GM12891 (cell line): Measurements from ENCODE around the gene MTHFSD.

Experiments
- PAX5 ChIP-seq: IDR thresholded peaks from 2 replicates; pipeline ENCODE4 v1.6.1; 2011; ENCODE audit warnings: low read length, moderate library complexity, mild to moderate bottlenecking; ENCODE audit not compliant: insufficient read depth, severe bottlenecking
- POLR2A ChIP-seq: IDR thresholded peaks from 2 replicates; pipeline ENCODE4 v1.6.1; 2011; ENCODE audit warnings: low read depth, low read length, control low read depth
- POLR2AphosphoS5 ChIP-seq: IDR thresholded peaks from 2 replicates; pipeline ENCODE4 v1.6.1; 2011; ENCODE audit warnings: low read depth, low read length, control low read depth
- SPI1 ChIP-seq: IDR thresholded peaks from 2 replicates; pipeline ENCODE4 v1.6.1; 2011; ENCODE audit warnings: low read depth, low read length, control low read depth
- TAF1 ChIP-seq: IDR thresholded peaks from 2 replicates; pipeline ENCODE4 v1.6.1; 2011; ENCODE audit warnings: low read depth, low read length, control low read depth

DNA sequence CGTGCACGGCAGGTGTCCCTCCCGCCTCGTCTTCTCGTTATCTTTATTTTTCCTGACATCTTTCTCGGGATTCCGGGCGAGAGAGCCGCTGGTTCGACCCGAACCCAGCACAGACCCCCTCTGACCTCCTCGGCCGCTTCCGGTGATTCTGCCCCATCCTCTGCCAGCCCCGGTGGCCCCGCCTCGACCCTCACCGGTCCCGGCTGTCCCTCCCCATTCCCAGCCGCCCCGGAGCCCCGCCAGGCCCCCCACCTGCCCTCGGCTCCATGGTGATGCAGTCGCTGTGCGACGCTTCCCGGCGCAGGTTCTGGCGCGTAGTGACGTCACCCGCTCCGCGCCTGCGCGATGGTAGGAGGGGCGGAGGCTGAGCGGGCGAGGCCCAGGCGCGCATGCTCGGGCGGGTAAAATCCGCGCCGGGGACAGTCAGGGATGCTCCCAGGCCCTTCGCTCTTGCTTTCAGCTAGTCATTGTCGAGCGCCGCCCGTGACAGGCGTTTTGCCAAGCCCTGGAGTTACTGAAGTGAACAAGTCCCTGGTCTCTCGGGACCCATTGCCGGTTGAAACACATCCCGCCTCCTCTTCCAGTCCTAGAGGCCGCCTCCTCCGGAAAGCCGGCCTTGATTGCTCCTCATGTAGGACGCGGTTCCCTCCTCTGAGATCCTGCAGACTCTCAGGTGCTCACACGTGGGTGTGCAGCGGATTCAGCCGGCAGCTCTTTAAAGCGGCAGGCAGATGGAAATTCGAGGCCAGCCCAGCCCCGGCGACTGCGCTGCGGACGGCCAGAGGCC lies at the start of gene MTHFSD:
- TF ChIP-seq POLR2A, result peak; percentile 76
- peak; percentile 81 for TF ChIP-seq POLR2AphosphoS5
- no peak; the same call in 1 of the 2 replicates for TF ChIP-seq TAF1
- TF ChIP-seq PAX5, result no peak
- TF ChIP-seq SPI1, result no peak
